ENCODE measurements around the gene CCDC57. TPM values are rescaled to one million over a fixed set of nuclear protein-coding genes. Genes with fewer than 3 reads are reported as not detected.

The CCDC57 gene
- total and polyA plus RNA-seq, 9 of the 15 experiments (the other 6 are each of a cell fraction or from before 2014, with no cell fraction given), result 0.83 to 36.2 (median 13.6) TPM

GRCh38 chr17:82127315-82127595 lies 85.4 kb downstream of the CCDC57 start:
- 76% methylated on average over 10 of the region's 11 CpGs for WGBS (ENCODE audit: insufficient coverage, low coverage, missing lambda C conversion rate)
- POLR2A ChIA-PET, result no interaction called here
- Histone ChIP-seq H3K9ac (ENCODE audit: insufficient read depth in 1 of 2, low read depth in 2 of 2, low read length in 2 of 2) (no peak overlapping the region), H2AFZ (ENCODE audit: low read depth, low read length) (no peak overlapping the region), H4K20me1 (replicated peaks; ENCODE audit: control insufficient read depth, insufficient read depth, low read length) (no peaks in the 10 kb centered on the region), H3K27ac (ENCODE audit: extremely low read depth, low read depth, low read length) (no peak overlapping the region), H3K36me3 (ENCODE audit: control insufficient read depth, insufficient read depth, low read length) (peaks cover 3% of the 10 kb centered on the region; the same call in 1 of the 3 replicates), H3K27me3 (ENCODE audit: control insufficient read depth in 2 of 2, insufficient read depth in 2 of 2, low read length in 2 of 2) (no peaks in the 10 kb centered on the region), H3K4me3 (no peak overlapping the region), H3K4me1 (replicated peaks in 1 of 2; ENCODE audit: control insufficient read depth in 2 of 2, insufficient read depth in 2 of 2, low read length in 2 of 2) (peaks cover 9 to 14% of the 10 kb centered on the region in 2 experiments), H3K79me2 (ENCODE audit: control insufficient read depth, insufficient read depth, low read length) (no peaks in the 10 kb centered on the region), H3K9me1 (ENCODE audit: control insufficient read depth, insufficient read depth, low read length) (no peaks in the 10 kb centered on the region), H3K4me2 (ENCODE audit: insufficient read depth, low read length) (no peak overlapping the region), H3K9me3 (replicated peaks; ENCODE audit: control insufficient read depth, insufficient read depth, low read depth, low read length) (no peaks in the 10 kb centered on the region)
- TF ChIP-seq ZNF253 (CRISPR knock-in tag; conservative IDR thresholded peaks at IDR 0.05), result no peak
- no TSS peak for BruUV-seq (replicated peaks)
- no peak for DNase-seq (ENCODE audit: extremely low read depth in 1 of 4, low spot score in 3 of 4)
- intact Hi-C loops (cut with micrococcal nuclease) (no loop called here), in situ Hi-C loops (cut with MboI) (no loop called here)
- ATAC-seq, result no peak
- no peak for FAIRE-seq
- CTCF ChIA-PET (ENCODE audit: low intra/inter-chr PET ratio), result no interaction called here

- Histone ChIP-seq H3K9me1 (ENCODE audit: control insufficient read depth, insufficient read depth, low read length) (peaks cover 2% of the 10 kb centered on the region), H3K27ac (ENCODE audit: extremely low read depth, low read depth, low read length) (no peak overlapping the region), H2AFZ (ENCODE audit: low read depth, low read length) (no peak overlapping the region), H3K4me1 (replicated peaks in 1 of 2; ENCODE audit: control insufficient read depth in 2 of 2, insufficient read depth in 2 of 2, low read length in 2 of 2) (peaks cover 14 to 19% of the 10 kb centered on the region in 2 experiments), H3K9ac (ENCODE audit: insufficient read depth in 1 of 2, low read depth in 2 of 2, low read length in 2 of 2) (no peak overlapping the region; a peak in 1 of 4 replicates), H3K79me2 (ENCODE audit: control insufficient read depth, insufficient read depth, low read length) (no peaks in the 10 kb centered on the region), H3K4me2 (ENCODE audit: insufficient read depth, low read length) (no peak overlapping the region), H3K27me3 (ENCODE audit: control insufficient read depth in 2 of 2, insufficient read depth in 2 of 2, low read length in 2 of 2) (no peaks in the 10 kb centered on the region), H4K20me1 (replicated peaks; ENCODE audit: control insufficient read depth, insufficient read depth, low read length) (no peaks in the 10 kb centered on the region), H3K9me3 (replicated peaks; ENCODE audit: control insufficient read depth, insufficient read depth, low read depth, low read length) (no peaks in the 10 kb centered on the region), H3K4me3 (no peak overlapping the region), H3K36me3 (ENCODE audit: control insufficient read depth, insufficient read depth, low read length) (peaks cover 3% of the 10 kb centered on the region; the same call in 1 of the 3 replicates)
- intact Hi-C loops (cut with micrococcal nuclease), result no loop called here
- 73% methylated on average over 28 of the region's 35 CpGs for WGBS (ENCODE audit: insufficient coverage, low coverage, missing lambda C conversion rate)
- FAIRE-seq (no peak), DNase-seq (ENCODE audit: extremely low read depth in 1 of 4, low spot score in 3 of 4) (no peak), ATAC-seq (no peak)
- CTCF ChIA-PET (ENCODE audit: low intra/inter-chr PET ratio), result no interaction called here
- no TSS peak for BruUV-seq (replicated peaks)
- in situ Hi-C loops (cut with MboI), result no loop called here
- POLR2A ChIA-PET, result interaction anchor here (1.0 kb wide), 1 partner anchor 10 kb away, joined by 3 read pairs; no protein-coding TSS in a partner anchor
- TF ChIP-seq SRSF3 (IDR thresholded peaks at IDR 0.05; ENCODE audit: insufficient read depth, low read length) (no peak), GMEB1 (CRISPR knock-in tag; IDR thresholded peaks at IDR 0.05) (no peak), HINFP (tag; conservative IDR thresholded peaks at IDR 0.05; ENCODE audit: low read depth) (no peak), ZNF764 (CRISPR knock-in tag; IDR thresholded peaks at IDR 0.05; ENCODE audit: low read depth) (no peak), RHOXF2B (CRISPR knock-in tag; conservative IDR thresholded peaks at IDR 0.05) (no peak), TCF7L2 (IDR thresholded peaks at IDR 0.05; ENCODE audit: low read depth, low read length) (no peak), ZNF766 (CRISPR knock-in tag; conservative IDR thresholded peaks at IDR 0.05) (no peak), DMBX1 (CRISPR knock-in tag; IDR thresholded peaks at IDR 0.05; ENCODE audit: borderline replicate concordance) (no peak), HCFC1 (IDR thresholded peaks at IDR 0.05; ENCODE audit: low read depth, low read length) (no peak)
Observed at GRCh38 chr17:82126556-82127314, 85.9 kb downstream of the CCDC57 start.
